Stimulated activated CD8-positive, alpha-beta memory T cell treated with anti-CD3 and anti-CD28 coated beads, Interleukin-15, amount 100 ng/mL, for 4 hours (primary cell): Measurements from ENCODE around the gene MAFG.
A peak's percentile ranks its signal among the peaks of the same experiment; 100 is the strongest.

Source experiments
- DNase-seq, 2 donors: peaks; one replicate each; pipeline ENCODE4 v3.0.0-alpha.2; 2020; ENCODE audit warnings: low read depth in 2 of 2

The MAFG gene

DNA sequence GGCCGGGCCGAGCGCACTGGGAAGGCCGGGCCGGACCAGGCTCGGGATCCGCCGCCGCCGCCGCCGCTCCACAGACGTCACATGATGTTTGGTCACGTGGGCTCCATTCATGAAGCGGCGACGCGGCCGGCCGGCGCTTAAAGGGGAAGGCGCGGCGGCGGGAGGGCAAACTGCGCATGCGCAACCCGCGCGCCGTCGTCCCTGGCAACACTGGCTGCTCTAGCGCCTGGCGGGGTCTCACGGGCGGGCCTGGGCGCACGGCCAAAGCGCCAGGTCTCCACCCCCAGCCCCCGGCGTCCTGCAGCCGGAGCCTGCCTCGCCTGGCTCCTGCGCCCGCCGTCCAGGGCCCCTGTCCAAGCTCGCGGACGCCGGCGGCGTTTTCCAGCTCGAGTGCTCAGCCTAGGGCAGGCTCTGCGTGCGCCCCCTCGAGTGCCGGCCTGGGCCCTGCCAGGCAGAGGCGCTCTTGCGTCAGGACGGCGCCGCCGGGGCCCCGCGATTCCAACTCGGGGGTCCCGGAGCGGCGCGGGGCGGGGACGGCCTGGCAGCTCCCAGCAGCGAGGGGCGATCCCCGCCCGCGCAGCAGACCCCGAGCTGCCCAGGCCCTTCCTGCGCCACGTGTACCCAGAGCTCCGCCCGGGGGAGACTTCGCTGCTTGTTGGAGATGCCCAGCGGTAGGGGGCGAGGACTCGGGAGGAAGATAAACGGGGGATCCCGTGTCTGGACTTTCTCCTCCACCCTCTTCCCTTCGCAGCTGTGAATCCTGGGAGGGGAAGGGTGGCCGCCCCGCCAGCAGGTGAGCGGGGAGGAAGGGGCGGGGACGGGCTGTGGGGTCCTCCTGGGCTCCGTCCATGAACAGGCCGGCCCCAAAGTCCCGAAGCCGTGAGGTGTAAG is at the start of gene MAFG:
MAFG (minus strand) TSS at position 83 of the 891 bp plus-strand sequence. CDS start 4,550 bp downstream, outside the sequence.
- DNase-seq: peak; percentile 74 to 81

DNA sequence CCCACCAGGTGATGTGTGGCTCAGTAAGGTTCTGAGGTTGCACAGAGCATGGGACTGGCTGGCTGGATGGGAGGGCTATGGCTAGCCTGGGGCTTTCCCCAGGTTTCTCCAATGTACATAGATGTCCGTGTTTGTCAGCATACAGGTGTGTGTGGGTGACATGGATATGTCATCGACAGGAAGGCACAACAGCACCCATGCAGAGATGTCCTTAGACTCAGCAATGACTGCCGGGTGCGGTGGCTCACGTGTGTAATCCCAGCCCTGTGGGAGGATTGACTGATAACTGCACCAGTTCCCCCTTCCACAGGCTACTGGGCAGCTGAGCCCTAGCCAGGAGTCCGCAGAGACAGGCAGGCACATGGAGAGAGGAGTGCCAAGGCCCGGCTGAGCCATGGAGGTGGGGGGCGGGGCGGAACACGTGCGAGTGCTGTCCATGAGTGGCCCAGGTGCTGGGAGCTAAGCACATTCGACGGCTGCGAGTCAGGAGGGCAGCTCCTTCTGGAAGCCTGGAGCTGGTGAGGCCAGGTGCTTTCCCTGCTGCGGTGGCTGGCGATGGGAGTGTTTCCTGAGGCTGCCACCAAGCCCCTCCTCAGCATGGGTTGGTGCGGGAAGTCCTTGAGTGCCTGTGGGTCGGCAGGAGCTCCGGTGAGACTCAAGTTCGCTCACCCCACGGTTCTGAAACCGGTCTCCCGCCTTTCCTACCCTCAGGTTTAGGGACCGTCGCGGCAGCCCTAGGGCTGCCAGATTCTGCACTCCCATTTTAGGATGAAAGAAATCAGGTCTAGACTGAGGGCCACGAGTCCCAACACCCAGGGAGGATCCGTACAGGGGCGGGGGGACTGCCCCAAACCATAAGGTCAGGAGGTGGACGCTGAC is 49.0 kb upstream of the MAFG start:
- no peak for DNase-seq

DNA sequence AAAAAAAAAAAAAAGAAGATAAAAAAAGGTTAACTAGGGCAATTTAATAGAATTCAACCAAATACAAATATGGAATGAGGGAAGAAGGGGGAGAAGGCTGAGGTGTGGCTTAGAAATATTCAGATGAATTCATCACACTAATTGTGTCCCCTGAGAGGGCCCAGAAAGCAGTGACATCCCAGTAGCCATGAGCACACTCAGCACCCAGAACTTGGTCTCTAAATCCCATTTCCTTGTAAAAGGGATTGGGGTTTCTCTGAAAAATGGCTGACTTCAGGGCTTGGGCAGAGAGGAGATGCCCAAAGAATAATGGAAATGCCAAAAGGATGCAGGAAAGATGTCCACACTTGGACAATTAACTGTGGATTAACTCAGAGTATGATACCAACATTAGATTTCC is 45.9 kb upstream of the MAFG start:
- no peak for DNase-seq

DNA sequence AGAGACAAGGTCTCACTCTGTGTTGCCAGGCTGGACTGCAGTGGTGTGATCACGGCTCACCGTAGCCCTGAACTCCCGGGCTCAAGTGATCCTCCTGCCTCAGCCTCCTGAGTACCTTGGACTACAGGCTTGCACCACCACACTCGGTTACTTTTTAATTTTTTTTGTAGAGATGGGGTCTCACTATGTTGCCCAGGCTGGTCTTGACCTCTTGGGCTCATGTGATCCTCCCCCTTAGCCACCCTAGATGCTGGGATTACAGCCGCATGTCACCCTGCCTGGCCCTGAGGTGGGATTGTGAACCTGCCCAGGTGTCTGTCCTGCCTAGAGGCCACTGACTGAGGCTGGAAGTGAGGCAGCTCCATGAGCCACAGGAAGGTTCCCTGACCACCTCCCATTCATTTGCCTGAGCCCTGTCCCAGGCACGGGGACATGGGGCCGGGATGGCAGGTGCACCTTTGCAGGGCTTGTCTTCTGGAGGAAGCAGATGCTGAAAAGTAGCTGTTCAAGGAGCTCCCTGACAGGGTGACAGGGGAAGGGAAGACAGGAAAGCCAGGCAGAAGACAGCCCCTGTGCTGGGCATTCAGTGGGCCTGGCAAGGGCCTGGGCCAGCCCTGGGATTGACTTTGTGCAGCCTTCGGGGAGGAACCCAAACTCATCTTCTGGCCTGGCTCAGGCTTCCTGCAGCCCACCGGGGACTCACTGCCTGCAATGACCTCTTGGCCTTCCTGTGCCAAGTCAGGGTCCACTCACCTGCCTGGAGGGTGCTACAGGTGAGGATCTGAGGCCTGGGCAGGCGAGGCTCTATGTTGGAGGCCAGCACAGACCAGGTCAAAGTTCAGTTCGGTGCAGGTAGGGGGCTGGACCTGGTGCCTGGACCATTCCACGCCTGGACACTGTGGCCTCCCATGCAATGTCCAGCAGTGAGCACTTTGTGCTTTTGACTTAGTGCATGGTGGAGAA is 41.6 kb upstream of the MAFG start:
- DNase-seq: no peak

DNA sequence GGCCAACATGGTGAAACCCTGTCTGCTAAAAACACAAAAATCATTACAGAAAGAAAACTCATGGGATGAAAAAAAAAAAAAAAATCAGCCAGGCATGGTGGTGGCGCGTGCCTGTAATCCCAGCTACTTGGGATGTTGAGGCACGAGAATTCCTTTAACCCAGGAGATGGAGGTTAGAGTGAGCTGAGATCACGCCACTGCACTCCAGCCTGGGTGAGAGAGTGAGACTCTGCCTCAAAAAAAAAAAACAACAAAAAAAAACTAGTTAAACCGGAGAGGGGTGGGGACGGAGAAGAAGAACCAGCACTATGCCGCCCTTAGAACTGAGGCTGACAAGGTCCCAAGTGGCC is 40.8 kb upstream of the MAFG start:
- no peak for DNase-seq

DNA sequence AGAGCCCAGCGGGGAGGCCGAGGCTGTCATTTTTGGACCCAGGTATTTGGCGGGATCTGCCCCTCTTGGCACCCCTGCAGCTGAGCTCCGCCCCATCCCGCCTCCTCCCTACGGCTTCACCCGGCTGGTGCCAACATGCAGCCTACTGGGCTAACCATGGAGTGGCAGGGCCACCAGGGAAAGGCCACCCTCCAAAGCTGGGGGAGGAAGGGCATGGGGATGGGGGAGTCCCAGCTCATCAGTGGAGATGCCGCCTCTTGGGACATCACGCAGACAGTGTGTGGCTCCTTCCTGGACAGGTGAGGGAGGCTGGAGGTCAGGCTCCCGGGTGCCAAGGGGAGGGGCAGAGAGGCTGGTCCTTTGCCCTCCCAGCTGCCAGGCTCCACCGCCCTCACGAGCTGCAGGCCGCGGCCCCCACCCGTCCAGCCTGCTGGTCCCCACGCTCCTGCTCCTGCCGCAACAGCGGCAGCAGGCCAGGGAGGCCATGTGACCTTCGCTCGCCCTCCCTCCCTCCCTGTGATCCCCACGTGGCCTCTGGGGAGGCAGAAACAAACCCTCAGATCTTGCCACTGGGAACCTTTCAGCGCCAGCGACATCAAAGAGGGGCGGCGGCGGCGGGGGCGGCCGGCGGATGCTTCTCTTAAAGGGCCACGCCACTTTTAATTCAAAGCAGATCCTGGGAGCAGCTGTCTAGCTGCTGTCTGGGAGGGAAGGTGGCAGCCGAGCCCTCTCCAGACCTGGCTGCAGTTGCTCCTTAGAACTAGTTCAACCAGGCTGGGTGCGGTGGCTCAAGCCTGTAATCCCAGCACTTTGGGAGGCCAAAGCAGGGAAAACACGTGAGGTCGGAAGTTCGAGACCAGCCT is 40.2 kb upstream of the MAFG start:
- DNase-seq: peak; percentile 81

DNA sequence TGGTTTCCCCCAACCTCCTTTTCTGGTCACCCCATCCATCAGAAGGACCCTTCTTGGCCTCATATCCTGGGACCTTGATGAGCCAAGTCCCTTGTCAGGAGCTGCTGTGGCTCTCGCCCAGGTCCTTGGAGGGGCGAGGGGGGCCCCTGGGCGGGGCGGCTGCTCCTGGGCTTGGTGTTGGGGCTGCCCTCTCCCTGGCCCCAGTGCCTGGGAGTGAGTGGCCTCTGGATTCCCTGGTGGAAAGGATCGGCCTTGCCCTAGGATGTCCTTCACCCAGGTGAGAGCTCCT is 39.7 kb upstream of the MAFG start:
- no peak for DNase-seq

DNA sequence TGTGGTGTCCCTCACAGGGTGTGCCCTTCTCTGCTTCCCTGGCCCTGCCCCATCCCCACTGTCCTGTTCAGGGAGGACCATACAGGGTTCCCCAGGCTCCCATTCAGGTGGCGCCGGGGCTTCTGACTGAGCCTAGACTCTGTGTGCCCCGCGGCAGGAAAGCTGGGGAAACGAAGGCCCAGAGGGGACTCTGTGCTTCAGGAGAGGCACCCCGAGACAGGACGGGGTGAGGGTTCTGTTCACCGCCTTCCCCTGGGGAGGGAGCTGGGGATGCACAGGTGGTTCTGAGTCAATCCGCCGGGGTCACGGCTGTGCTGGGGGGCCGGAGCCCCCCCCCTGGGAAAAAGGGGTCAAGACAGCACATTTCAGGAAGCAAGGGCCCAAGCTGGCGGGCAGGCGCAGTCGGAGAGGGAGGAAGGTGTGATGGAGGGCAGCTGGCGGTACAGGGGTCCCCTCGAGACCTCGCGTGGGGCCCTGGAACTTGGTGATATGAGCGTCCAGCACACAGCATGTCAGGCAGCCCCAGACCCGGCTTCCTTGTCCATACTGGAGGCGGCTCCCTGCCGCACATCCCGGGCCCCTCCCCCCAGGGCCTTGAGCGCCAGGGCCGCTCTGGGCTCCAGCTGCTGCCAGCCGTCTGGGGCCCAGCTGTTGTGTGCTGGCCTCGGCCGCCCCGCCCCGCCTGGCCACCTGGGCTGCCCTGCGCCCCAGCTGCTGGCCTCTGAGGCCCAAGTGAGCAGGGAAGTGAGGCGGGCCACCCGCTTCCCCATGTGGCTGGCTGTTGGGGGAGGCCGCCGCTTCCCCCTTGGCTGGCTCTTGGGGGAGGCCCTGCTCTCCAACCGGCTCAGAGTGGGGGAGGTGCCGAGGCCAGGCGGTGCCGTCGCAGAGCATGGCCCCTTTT is 39.1 kb upstream of the MAFG start:
- no peak for DNase-seq

DNA sequence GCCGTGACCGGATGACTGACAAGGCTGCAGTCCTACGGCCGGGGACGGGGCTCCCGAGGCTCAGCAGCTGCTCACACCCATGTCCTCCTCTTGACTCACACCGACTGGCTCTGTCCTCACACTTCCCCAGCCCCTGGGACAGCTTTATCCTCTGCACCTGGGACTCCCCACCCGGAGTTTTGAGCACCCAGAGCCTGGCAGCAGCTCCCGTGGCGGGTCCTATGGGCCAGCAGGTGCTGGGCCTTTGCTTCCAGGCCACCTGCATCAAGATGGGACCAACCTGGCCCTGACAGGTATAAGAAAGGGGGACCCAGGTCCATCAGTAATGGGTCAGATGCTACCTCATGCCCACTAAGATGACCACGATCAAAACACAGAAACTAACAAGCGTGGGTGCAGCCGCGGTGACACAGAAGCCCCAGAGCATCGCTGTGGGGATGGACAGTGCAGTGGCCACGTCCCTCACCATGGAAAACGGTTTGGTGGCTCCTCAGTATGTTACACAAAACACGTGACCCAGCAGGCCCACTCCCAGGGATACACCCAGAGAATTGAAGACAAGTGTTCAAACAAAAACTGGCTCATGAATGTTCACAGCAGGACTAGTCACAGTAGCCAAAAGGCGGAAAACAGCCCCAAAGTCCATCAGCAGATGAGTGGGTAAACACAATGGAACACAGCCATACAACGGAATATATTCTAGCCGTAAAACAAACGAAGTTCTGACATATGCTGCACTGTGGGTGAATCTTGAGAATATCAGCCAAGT is 36.7 kb upstream of the MAFG start:
- DNase-seq: no peak

DNA sequence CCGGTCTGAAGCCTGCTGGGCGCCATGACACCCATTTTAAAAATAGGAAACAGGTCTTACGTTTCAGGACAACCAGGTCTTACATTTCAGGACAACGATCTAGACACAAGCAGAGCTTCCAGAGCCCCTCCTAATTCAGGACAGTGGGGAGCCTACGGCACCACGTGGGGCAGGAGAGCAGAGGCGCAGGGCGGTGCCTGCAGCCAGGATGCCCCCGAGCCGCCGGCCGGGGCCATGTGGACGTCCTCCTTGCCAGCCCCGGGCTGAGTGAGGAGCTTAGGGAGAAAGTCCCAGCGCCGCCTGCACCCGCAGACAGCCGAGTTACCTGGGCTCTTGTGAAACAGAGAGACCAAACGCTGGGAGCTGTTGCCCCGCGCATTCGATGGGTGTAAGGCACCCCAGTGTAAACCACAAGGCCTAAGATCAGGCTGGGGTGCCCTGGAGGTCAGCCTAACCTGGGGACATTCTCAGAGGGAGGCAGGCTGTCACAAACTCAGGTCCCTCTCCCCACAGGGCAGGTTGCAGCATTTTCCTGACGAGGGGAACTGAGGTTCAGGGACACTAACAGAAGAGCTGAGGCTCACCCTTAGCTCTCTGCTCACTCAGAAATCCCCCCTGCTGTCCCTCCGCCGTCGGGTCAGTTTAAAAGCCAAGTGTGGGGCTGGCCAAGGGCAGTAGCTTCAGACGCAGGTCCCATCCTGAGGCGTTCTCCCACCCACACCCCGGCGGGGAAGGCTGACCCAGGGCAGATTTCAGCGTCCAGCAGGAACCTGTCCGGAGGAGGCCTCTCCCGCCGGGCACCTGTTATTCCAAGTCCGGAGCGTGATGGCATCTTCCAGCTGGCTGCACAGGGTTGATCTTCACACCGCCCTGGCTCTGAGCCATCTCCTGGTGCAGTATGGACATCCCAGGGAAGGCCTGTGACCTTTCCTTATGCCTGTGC is 35.2 kb upstream of the MAFG start:
- no peak for DNase-seq

DNA sequence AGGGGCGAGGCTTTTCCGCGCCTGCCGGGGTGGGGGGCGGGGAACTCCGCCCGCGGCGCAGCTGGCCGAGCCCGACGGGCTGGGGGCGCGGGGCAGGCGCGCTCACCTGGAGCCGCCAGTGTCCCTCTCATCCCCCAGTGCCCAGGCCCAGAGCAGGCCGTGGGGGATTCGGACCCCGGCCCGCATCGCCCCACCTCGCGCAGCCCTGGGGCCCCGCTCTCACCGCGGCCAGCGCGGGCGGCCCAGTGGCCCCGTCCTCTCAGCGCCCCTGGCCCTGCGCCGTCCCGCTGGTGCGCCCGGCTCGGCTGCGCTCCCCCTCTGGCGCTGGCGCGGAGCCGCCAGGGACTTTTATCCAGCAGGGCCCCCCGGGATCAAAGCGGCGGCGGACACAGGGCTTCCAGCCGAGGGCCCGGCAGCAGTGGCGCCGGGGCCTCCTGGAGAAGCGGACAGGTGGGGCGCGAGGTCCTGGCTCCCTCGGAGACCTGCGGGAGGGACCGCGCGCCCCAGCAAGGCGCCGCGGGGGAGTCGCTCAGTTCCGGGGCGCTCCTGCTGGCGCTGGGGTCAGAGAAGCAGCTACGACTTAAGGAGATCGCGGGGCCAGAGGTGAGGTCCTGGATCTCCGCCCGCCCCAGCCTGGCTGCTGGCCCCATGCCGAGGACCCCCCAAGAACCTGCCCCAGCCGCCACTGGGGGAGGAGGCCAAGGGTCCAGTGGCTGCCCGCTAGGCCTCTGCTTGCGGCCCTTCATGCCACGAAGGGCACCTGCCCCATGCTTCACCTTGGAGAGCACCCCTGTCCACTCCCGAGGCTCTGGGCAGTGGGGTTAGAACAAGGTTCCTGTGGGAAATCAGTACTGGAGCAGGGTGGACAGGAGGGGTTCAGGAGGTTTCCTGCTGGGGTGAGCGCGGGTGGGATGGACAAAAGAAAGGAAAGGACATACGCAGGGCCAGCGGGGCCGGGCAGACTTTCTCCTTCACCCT is 34.3 kb upstream of the MAFG start:
- DNase-seq: no peak

DNA sequence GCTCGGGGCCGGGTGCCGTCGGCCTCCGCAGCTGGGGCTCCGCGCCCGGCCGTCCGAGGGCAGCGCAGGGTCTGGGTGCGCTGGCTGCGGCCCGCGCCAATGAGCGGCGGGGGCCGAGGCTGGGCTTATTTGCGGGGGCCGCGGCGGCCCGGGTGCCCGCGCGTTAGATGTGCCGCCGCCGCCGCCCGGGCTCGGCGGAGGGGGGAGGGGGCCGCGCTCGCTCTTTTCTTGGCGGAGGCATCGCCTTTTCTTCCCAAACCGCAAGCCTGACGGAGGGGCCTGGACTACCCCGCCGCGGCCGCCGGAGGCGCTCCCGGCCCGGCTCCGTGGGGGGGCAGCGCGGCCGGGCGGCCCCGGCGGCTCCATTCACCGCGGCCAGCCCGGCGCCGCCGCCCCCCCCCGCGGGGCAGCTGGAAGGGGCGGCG is 33.6 kb upstream of the MAFG start, which contains the start of gene NOTUM:
NOTUM (minus strand) TSS at position 101 of the 425 bp plus-strand sequence. CDS start 278 bp downstream, outside the sequence.
- no peak for DNase-seq

DNA sequence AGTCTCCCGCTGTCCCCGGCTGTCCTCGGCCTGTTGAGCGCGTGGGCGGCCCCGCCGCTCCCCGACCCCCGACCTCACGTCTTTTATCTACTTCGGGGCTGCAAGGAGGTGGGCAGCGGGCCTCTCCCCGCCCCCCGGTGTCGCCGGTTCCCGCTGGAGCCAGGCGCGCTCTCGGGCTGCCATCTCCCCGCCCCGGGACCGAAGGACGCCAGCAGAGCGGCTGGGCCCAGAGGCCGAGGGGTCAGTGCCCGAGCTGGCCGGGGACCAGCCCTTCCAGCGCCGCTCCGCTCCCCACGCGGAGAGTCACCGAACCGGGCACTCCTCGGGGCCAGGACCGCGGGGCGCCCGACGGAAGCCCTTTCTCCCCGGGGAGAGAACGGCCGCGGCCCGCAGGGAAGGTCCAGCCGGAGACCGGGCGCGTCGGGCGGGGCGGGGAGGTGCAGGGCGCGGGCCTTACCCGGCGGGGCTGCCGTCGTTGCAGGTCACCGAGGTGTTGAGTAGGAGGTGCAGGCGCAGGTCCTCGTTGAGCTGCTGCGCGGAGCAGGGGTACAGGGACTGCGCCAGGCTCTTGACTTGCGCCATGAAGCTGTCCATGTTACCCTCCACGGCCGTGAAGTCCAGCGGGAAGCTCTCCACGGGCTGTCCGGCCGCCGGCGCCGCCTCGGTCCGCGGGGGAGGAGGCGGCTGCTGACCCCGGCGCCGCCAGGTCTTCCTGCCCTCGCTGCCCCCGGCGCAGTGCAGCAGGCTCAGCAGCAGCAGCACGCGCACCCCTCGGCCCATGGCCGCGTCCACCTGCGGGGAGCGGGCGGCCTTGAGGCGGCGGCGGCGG is 32.8 kb upstream of the MAFG start:
- no peak for DNase-seq

DNA sequence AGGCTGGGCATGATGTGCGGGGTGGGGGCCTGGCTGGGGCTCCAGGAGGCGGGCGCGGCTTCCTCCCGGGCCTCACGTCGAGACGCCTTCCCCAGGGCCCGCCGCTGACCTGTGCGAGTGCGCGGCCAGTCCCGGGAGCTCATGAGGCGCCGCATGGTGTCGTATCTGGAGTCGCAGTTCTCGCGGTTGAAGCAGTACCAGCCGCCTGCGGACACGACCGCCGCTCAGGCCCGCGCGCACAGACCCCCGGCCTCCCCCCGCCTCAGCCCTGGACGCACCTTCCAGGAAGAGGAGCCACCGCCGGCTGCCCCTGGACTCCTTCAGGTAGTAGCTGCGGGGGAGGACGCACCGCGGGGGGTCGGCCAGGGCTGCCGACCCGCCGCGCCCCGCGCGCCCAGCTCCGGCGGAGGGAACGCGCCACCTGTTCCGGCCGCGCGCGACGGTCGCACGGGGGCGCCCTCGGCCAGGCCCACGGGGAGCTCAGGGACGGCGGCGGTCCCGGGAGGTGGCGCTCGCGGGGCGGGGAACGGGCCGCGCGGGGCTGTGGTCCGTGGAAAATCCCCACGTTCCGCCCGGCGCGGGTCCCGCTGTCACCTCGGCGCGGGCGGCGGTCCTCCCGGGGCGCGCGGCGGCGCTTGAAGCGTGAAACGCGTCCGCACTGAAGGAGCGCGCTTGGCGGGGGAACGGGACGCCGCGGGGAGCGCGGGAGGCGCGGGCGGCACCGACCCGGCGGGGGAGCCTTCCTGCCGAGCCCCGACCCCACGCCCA is 32.0 kb upstream of the MAFG start:
- peak; percentile 43 to 67 for DNase-seq
